Activated CD4-positive, alpha-beta T cell treated with anti-CD3 and anti-CD28 coated beads, Interleukin-2, amount 10 ng/mL, durations not matched to agents 24 days and 14 days (primary cell): ENCODE data around the gene ANKDD1A. TPM values are rescaled to one million over a fixed set of nuclear protein-coding genes. Genes with fewer than 3 reads are reported as not detected.

Experiments used
- DNase-seq: peaks from one replicate; pipeline ENCODE4 v3.0.0; 2022
- H3K27ac Mint-ChIP-seq: one replicate; pipeline ENCODE4 v1.8.0; 2022; ENCODE audit warnings: mild to moderate bottlenecking, mixed read lengths
- H3K27me3 Mint-ChIP-seq: one replicate; pipeline ENCODE4 v1.8.0; 2022; ENCODE audit warnings: mixed read lengths
- H3K36me3 Mint-ChIP-seq: one replicate; pipeline ENCODE4 v1.8.0; 2022; ENCODE audit warnings: low read depth, mild to moderate bottlenecking, mixed read lengths
- H3K4me1 Mint-ChIP-seq: one replicate; pipeline ENCODE4 v1.8.0; 2021; ENCODE audit warnings: mixed read lengths
- H3K4me3 Mint-ChIP-seq: one replicate; pipeline ENCODE4 v1.8.0; 2022; ENCODE audit warnings: mild to moderate bottlenecking, moderate library complexity, mixed read lengths
- H3K9me3 Mint-ChIP-seq: one replicate; pipeline ENCODE4 v1.8.0; 2021; ENCODE audit warnings: mixed read lengths
- intact Hi-C: fragments of 100-400 bp; cut with micrococcal nuclease; formaldehyde crosslinking; loops from one replicate; pipeline ENCODE4 v1.15.1; 2023
- total RNA-seq: library from RNA; stranded (reverse); gene quantifications from 2 replicates; pipeline ENCODE4 v1.2.3, GENCODE V29; 2022

Gene ANKDD1A
- total RNA-seq, 1 donor from 2014 or later, result 1.8 TPM

GRCh38 chr15:64982472-64982871 is 70.8 kb downstream of the ANKDD1A start:
- no peak for DNase-seq
- H3K4me1 Mint-ChIP-seq, result peaks cover 24% of the 10 kb centered on the region
- H3K9me3 Mint-ChIP-seq, result no peaks in the 10 kb centered on the region
- H3K27me3 Mint-ChIP-seq, result no peaks in the 10 kb centered on the region
- H3K27ac Mint-ChIP-seq, result no peak overlapping the region
- H3K4me3 Mint-ChIP-seq, result no peak overlapping the region
- intact Hi-C loops, result loop anchor here (10.0 kb wide), 1 partner anchor 138 kb away; the partner anchor contains the start of gene PLEKHO2
- peaks cover 34% of the 10 kb centered on the region for H3K36me3 Mint-ChIP-seq

DNA sequence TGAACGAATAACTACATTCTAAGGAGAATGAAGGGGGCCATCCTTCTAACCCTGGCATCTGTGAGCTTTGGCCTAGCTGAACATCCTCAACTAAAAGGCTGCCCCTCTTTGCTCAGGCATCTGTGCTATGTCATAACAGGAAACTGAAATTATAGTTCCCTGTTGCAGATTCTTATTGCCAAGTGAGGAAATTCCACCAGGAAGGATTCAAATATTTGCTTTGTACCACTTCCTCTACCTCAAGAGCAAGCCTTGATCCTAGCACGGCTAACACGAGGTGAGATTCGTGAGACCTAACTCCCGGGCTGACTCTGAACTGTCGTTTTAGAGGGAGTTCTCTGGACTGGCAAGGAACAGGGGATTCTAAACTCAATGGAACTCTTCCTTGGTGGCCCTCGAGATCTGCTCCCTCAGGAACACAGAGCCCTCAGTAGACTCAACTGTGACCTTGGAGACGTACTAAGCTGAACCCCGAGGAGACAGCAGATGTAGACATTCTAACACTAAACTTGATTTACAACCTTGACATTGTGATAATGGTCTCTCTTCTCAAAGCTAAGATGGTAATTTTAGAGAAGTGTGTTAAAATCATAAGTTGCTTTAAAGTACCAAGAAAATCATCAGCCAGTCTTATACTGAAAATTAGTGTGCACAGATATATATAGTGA is 73.8 kb downstream of the ANKDD1A start:
- H3K36me3 Mint-ChIP-seq, result peaks cover 24% of the 10 kb centered on the region
- H3K27ac Mint-ChIP-seq, result no peak overlapping the region
- H3K4me1 Mint-ChIP-seq, result peaks cover 43% of the 10 kb centered on the region
- no peak for DNase-seq
- H3K4me3 Mint-ChIP-seq, result peak overlapping the region; percentile 15
- no peaks in the 10 kb centered on the region for H3K9me3 Mint-ChIP-seq
- intact Hi-C loops, result loop anchor here (5.0 to 10.0 kb wide), 2 partner anchors 93 to 141 kb away; partner anchors contain the start of gene PLEKHO2
- no peaks in the 10 kb centered on the region for H3K27me3 Mint-ChIP-seq

GRCh38 chr15:64987136-64987535 is 75.4 kb downstream of the ANKDD1A start:
- peaks cover 46% of the 10 kb centered on the region for H3K4me1 Mint-ChIP-seq
- H3K4me3 Mint-ChIP-seq, result no peak overlapping the region
- DNase-seq, result no peak
- no peaks in the 10 kb centered on the region for H3K27me3 Mint-ChIP-seq
- intact Hi-C loops, result loop anchor here (5.0 to 10.0 kb wide), 2 partner anchors 95 to 142 kb away; partner anchors contain the start of gene PLEKHO2
- H3K36me3 Mint-ChIP-seq, result peaks cover 24% of the 10 kb centered on the region
- no peak overlapping the region for H3K27ac Mint-ChIP-seq
- no peaks in the 10 kb centered on the region for H3K9me3 Mint-ChIP-seq

- peaks cover 17% of the 10 kb centered on the region for H3K36me3 Mint-ChIP-seq
- peak; percentile 98 for DNase-seq
- peaks cover 42% of the 10 kb centered on the region for H3K4me1 Mint-ChIP-seq
- peak within 1 kb of the TSS; percentile 89 for H3K27ac Mint-ChIP-seq
- peak within 1 kb of the TSS; percentile 94 for H3K4me3 Mint-ChIP-seq
- no peaks in the 10 kb centered on the region for H3K27me3 Mint-ChIP-seq
- intact Hi-C loops, result loop anchor here (5.0 to 10.0 kb wide), 3 partner anchors 97 to 145 kb away; partner anchors contain the start of genes PDCD7 and PLEKHO2
- H3K9me3 Mint-ChIP-seq, result no peaks in the 10 kb centered on the region
These were observed 77.9 kb downstream of the ANKDD1A start, which contains the start of gene SPG21 for GRCh38 chr15:64989416-64990167. SPG21 (minus strand) TSS chr15:64989914; CDS start chr15:64983569, 6,345 bp downstream.

DNA sequence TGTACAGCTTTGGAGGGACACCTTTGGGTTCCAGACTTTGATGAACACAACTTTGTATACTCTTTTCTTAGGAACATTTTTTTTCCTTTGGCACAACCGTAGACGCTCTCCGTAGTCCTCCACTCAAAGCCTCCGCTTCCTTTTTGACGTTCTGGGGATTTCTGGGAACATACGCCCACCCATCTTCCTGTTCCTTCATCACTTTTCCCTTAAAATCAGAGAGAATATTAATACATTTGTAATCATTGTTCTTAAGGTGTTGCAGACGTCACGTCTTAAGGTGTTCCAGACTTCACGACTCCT is 78.4 kb downstream of the ANKDD1A start:
- Mint-ChIP-seq H3K27ac (peak overlapping the region; percentile 89), H3K9me3 (no peaks in the 10 kb centered on the region), H3K4me3 (peak overlapping the region; percentile 94), H3K36me3 (peaks cover 17% of the 10 kb centered on the region), H3K4me1 (peaks cover 42% of the 10 kb centered on the region), H3K27me3 (no peaks in the 10 kb centered on the region)
- intact Hi-C loops, result loop anchor here (5.0 kb wide), 1 partner anchor 142 kb away; the partner anchor contains the start of gene PDCD7
- DNase-seq, result no peak

DNA sequence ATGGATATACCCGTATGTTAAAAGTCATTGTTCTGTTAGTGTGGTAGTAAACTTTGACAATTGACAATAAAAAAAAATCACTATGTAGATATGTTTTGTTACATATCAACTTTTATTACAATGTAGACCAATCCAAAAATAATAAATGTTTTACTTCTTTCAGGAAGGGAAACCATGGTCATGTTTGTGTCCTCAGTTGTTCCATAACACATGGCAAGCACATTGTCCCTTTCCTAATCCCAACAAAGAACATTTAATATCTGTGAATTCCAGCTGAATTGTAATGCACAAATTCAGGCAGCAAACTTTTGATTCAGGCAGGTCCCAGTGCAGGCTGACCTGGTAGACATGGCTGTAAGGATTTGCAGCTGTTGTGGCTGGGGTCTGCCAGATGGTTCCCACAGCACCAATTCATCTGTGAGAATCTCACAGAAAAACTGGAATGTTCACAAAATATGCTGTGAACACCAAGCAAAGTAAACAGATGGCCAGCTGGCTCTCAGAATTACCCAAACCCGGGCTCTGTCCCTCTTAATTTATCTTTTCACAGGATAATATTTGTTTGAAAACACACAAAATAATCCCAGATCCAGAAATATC is 79.9 kb downstream of the ANKDD1A start:
- intact Hi-C loops, result loop anchor here (5.0 kb wide), 1 partner anchor 141 kb away; the partner anchor contains the start of gene PDCD7
- DNase-seq, result no peak
- Mint-ChIP-seq H3K4me1 (peaks cover 33% of the 10 kb centered on the region), H3K27me3 (no peaks in the 10 kb centered on the region), H3K4me3 (no peak overlapping the region), H3K9me3 (no peaks in the 10 kb centered on the region), H3K36me3 (peaks cover 14% of the 10 kb centered on the region), H3K27ac (no peak overlapping the region)

DNA sequence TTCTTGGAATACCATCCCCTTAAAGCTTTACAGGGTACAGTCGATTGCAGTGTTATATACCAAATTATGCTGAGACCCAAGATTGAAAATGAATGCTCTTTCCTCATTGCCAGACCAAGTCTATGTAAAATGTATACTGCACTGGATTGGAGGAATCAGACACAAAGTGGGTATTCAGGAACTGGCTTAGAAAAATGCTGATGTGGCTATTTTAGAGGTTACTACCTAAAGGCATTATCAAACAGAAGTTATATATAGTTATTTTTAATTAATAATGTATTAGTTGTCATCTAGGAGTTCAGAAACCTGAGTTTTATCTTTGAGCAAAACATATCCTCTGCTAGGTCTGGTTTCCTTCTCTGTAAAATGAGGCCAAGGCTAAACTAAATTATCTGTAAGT is 81.6 kb downstream of the ANKDD1A start:
- H3K4me3 Mint-ChIP-seq, result peak overlapping the region; percentile 43

DNA sequence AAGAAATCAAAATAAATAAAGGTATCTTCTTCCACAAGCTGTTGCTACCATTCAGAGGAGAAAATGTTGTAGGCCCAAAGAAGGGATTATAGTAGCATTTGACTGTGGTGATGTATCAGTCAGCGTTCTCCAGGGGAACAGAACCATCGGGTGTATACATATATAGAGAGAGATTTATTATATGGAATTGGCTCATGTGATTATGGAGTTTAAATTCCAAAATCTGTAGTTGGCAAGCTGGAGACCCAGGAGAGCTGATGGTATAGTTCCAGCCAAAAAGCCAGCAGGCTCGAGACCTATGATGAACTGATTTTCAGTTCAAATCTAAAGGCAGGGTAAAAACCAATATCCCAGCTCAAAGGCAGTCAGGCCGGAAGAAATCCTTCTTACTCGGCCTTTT is 85.4 kb downstream of the ANKDD1A start:
- intact Hi-C loops, result no loop called here
- peaks cover 4% of the 10 kb centered on the region for H3K4me1 Mint-ChIP-seq
- no peak overlapping the region for H3K4me3 Mint-ChIP-seq
- H3K36me3 Mint-ChIP-seq, result no peaks in the 10 kb centered on the region
- no peaks in the 10 kb centered on the region for H3K9me3 Mint-ChIP-seq
- H3K27ac Mint-ChIP-seq, result no peak overlapping the region
- DNase-seq, result no peak
- no peaks in the 10 kb centered on the region for H3K27me3 Mint-ChIP-seq

More for the DNA sequence above, 81.6 kb downstream of the ANKDD1A start:
- no peak overlapping the region for H3K27ac Mint-ChIP-seq
- intact Hi-C loops, result loop anchor here (1.0 to 5.0 kb wide), 2 partner anchors 139 to 192 kb away; partner anchors contain the start of genes CLPX and PDCD7
- peaks cover 21% of the 10 kb centered on the region for H3K4me1 Mint-ChIP-seq
- no peaks in the 10 kb centered on the region for H3K9me3 Mint-ChIP-seq
- peaks cover 5% of the 10 kb centered on the region for H3K36me3 Mint-ChIP-seq
- no peaks in the 10 kb centered on the region for H3K27me3 Mint-ChIP-seq
- DNase-seq, result no peak

DNA sequence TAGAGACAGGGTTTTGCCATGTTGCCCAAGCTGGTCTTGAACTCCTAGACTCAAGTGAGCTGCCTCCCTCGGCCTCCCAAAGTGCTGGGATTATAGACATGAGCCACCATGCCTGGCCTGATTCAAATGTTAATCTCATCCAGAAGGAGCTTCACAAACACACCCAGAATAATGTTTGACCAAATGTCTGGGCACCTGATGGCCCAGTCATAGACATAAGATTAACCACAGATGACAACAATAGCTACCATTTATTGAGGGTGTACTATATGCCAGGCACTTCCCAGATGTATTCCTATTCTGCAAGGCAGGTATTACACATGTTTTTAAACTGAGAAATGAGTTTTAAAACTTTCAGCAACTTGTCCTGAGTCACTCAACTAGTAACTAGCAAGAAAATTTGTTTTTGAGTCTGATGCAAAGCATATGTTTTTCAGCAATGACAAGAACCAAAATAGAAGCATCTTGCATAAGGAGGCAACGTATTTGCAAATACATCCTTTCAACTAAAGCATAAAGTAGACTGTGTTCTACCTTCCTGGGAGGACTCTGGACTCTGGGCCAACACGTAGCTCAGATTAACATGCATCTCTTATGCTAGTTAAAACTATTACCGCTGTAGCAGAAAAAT is 86.2 kb downstream of the ANKDD1A start:
- no peak for DNase-seq
- Mint-ChIP-seq H3K27me3 (no peaks in the 10 kb centered on the region), H3K4me1 (peaks cover 3% of the 10 kb centered on the region), H3K4me3 (no peak overlapping the region), H3K9me3 (no peaks in the 10 kb centered on the region), H3K36me3 (peaks cover 2% of the 10 kb centered on the region), H3K27ac (no peak overlapping the region)
- intact Hi-C loops, result no loop called here

- Mint-ChIP-seq H3K27ac (no peak overlapping the region), H3K4me3 (no peak overlapping the region), H3K9me3 (no peaks in the 10 kb centered on the region), H3K36me3 (peaks cover 10% of the 10 kb centered on the region), H3K4me1 (no peaks in the 10 kb centered on the region), H3K27me3 (no peaks in the 10 kb centered on the region)
- no peak for DNase-seq
- intact Hi-C loops, result no loop called here
These were observed 93.3 kb downstream of the ANKDD1A start for GRCh38 chr15:65004993-65005392.

DNA sequence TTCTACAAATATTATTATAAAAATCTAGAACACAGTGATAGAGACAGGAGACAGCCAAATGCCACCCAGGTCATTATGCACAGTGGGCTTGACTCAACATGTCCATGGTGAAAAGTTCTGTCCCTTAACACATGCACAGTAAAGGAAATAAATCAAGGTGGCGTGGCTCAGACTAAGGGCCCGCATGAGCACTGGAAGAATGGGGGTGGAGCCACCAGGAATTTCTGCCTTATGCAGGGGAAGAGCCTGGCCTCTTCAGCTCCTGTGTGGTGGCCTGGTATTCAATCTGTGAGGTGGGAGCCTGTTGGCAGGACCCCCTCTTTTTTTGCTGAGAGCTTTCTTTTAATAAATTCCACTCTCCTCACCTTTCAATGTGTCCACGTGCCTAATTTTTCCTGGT is 95.2 kb downstream of the ANKDD1A start:
- no peak overlapping the region for H3K27ac Mint-ChIP-seq
- no peaks in the 10 kb centered on the region for H3K27me3 Mint-ChIP-seq
- no peak for DNase-seq
- H3K4me1 Mint-ChIP-seq, result no peaks in the 10 kb centered on the region
- H3K9me3 Mint-ChIP-seq, result no peaks in the 10 kb centered on the region
- intact Hi-C loops, result no loop called here
- peaks cover 23% of the 10 kb centered on the region for H3K36me3 Mint-ChIP-seq
- no peak overlapping the region for H3K4me3 Mint-ChIP-seq
